HS-27A (cell line): ENCODE results near the gene SPEN.
"Not testable (repeated sequence)": the region's sequence is repeated elsewhere in the genome, so short reads cannot be mapped to it uniquely, and the experiment has no call there.

Experiments
- DNase-seq: peaks from one replicate; pipeline ENCODE4 v3.0.0-alpha.2; 2012; ENCODE audit warnings: low read depth, missing footprints

The SPEN gene

DNA sequence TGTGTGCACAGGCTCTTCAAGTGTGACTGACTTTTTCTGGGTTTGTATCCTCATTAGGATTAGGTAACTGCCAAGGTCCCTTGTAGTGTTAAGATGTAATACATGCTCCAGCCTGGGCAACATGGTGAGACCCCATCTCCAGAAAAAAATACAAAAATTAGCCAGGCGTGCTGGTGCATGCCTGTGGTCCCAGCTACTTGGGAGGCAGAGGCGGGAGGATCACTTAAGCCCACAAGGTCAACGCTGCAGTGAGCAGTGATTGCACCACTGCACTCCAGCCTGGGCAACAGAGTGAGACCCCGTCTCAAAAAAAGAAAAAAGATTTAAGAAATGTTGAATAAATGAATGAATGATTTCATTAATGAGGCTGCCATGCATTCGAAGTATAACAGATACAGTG is 113.3 kb downstream of the SPEN start:
- no peak for DNase-seq

DNA sequence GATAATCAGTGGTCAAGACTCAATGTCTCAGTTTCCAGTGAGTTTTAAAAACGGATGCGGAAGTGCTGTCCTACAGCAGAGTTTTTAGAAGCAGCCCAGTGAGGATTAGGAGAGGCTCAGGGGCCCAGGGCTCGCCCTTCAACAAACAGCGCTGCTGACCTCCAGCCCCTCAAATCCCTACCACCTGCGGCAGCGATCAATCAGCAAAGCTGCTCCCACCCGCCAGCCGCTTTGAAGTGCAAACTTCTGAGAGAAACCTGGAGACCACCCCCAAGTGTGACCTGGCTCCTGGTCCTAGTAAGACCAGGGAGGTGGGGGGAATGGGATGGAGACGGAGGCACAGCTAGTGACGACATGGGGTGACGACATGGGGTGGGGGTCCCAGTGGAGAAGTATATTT is 114.0 kb downstream of the SPEN start:
- no peak for DNase-seq

DNA sequence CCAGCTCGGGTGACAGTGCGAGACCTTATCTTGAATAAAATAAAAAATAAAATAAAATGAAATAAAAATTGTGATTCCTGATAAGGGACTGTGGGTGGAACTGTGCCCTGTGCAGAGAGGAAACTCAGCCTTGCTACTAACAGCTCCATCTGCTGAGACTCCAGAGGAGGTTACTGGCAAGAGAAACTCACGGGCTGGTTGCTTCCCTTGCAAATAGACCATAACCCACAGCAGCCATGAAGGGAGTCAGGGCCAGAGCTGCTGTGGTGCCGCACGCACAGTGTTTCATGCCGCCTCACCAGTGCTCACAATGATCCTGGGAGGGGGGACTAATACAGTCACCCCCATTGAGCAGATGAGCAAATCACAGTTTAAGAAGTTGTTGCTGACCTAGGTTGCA is 114.7 kb downstream of the SPEN start:
- no peak for DNase-seq

DNA sequence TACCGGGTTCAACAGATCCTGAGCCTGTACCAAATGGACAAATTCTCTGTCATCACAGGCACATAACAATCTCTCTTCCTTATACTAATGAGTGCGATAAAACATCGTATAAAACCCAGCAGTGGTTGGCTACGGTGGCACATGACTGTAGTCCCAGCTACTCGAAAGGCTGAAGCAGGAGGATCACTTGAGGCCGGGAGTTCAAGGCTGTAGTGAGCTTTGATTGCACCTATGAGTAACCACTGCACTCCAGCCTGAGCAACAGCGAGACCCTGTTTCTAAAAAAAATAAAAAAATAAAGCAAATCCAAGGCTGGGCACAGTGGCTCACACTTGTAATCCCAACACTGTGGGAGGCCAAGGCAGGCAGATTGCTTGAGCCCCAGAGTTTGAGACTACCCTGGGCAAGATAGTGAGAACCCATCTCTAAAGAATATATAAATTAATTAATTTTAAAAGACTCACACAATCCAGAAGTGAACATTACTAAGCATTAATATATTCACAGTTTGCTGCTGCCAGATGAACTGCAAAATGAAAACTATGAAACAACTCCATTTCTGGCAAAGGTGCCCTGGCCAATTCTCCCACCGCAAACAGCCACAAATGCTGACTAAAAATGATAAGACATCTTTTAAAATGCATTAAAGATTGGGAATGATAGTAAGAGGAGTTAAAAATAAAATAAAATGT is 115.3 kb downstream of the SPEN start:
- DNase-seq, result no peak

DNA sequence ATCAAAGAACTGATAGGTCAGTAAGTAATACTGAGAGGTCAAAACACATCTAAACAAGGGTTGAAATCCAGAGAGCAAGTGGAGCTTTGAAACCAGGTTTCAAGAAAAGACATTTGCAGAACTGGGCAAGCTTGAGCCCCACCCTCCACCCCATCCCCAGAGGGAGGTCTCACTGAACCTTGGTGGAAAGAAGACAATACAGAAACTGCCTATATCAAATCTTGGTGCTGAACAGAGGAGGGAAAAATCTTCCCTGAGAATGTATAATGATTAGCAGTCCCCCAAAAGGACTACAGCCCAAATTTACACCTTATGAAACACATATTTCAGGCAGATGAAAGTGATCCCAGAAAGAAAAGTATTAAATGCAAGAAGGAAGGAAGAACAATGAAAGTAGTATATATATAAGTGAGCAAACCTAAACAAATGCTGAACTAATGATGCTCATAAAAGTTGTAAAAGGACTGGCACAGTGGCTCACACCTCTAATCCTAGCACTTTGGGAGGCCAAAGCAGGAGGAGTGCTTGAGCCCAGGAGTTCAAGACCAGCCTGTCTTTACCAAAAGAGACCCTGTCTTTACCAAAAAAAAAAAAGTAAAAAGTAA is 116.0 kb downstream of the SPEN start:
- no peak for DNase-seq

DNA sequence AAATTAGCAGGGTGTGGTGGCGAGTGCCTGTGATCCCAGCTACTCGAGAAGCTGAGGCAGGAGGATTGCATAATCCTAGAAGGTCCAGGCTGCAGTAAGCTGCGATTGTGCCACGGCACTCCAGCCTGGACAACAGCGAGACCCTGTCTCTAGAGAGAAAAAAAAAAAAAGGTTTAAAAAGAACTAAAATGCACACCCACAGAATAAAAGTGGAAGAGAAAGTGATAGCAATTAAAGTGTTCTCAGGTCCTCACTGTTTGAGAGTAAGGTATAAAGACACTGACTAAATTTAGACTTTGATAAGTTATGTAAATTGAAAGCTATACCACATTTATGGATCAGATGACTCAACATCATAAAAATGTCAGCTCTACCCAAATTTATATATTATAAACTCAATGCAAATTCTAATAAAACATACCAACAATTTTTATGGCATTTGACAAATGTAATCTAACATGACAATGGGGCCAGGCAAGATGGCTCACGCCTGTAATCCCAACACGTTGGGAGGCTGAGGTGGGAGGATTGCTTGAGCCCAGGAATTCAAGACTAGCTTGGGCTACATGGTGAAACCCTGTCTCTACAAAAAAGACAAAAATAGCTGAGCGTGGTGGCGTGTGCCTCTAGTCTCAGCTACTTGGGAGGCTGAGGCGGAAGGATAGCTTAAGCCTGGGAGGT is 116.6 kb downstream of the SPEN start:
- DNase-seq, result no peak

DNA sequence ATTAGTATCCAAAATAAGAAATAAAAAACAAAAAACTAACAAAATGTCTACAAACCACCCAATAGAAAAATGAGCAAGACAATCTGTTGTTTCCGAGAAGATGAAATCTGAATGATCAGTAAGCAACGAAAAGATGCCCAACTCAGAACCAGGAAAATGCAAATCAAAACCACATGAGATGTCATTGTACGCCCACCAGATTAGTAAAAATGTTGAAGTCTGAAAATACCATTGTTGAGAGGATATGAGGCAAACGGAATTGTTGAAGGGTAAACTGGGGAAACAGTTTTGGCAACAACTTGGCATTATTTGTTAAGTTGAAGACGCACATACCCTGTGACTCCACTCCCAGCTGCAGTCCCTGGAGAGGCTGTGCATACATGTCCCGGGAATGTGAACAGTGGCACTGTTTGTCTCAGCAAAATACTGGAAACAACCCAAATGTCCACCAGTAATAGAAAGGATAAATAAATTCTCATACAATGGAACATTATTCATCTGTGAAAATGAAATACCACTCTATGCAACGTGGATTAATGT is 117.8 kb downstream of the SPEN start:
- DNase-seq, result no peak

DNA sequence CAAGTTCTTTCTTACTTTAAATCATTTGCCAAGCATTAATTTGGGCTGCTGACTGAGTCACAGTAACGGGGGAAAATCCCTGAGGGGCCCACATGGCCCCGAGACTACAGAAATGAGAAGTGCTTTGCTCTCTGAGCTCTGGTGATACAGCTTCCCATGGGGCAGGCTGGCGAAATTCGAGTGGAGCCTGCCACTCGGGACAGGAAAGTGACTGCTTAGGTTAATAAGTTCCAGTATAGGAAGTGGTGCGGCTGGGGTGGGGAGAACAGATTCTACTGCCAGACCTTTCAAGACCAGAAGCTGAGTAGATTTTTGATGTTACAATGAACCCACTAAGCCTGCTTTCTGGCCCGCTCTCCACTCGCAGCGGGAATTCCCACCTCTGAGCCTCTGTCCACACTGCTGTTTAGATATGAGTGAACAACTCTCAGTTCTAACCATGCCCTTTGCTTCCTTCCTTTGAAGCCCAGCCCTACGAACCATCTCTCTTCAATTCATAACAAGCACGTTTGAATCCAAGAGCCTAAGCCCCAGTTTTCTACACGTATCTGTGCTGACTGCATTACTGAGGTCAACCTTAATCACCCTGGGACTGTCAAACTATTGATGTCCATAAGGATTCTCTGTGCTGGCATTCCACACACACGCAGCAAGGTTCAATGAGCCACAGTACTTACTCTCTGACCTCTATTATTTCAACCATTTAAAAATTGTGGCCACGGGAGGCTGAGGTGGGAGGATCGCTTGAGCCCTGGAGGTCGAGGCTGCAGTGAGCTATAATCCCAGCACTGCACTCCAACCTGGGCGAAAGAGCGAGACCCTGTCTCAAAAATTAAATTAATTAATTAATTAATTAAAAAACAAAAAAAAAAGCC is 118.8 kb downstream of the SPEN start:
- DNase-seq, result no peak

DNA sequence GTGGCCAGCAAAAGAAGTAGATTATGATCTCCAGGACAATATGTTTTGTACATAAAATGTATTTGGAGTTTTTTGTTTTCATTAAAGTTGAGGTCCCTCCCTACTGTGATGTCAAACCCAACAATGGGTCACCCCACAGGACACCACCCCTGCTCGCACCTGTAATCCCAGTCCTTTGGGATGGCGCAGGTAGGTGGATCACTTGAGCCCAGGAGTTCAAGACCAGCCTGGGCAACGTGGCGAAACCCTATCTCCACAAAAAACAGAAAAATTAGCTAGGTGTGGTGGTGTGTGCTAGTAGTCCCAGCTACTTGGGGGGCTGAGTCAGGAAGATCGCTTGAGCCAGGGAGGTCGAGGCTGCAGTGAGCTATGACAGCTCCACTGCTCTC is 119.4 kb downstream of the SPEN start:
- no peak for DNase-seq

DNA sequence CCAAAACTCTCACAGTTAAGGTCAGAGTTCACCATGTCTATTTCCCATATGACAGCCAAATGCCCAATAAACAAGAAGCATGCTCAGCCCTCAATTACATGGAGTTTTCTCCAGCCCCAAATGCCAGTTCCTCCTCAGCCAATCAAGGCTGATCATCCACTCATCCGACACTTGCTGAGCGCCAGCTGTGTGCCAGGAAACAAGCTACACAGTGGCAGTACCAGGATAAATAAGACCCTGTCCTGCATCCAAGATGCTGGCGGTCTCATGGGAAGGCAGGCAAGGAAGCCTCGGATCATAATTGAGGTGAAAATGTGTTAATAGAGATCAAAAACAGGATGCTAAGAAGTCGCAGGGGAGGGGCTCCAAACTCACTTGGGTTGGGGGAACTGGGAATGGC is 120.7 kb downstream of the SPEN start:
- no peak for DNase-seq

DNA sequence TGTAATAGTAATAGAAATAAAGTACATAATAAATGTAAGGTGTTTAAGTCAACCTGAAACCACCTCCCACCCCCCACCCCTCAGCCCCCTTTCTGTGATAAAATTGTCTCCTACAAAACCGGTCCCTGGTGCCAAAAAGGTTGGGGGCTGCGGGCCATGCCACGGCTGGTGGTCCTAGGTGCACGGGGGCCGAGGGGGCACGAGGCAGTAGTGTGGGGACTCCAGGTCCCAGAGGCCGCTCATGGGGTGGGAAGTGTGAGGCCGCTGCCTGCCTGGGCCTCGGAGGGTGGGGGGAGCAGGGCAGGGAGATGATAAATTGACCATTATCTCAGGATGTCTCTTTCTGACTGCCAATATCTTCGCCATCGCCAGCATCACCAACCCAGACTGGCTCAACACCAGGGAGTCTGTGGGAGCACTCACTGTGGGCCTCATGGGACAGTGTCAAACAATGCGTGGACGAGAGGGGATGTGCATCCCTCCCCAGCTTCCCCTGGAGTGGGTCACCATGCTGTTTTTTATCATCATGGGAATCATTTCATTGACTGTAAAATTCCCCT is 121.9 kb downstream of the SPEN start:
- DNase-seq, result no peak

DNA sequence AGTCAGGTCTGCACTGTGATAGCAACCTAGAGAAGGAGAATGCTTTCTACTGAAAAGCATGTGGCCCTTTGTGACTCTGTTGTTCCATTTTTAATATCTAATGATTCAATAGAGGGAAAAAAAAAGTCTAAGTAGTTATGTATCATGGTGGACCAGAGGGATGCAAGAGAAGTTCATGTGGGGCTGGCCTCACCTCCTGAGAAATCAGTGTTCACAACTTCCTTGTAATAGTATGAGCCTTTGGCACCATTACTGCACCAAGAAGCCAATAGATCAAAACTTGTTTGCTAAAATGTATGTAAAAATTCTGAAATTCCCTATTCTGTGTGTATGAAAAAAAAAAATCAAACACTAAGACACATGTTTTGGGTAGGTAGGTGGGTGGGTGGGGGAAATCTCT is 123.4 kb downstream of the SPEN start:
- no peak for DNase-seq

DNA sequence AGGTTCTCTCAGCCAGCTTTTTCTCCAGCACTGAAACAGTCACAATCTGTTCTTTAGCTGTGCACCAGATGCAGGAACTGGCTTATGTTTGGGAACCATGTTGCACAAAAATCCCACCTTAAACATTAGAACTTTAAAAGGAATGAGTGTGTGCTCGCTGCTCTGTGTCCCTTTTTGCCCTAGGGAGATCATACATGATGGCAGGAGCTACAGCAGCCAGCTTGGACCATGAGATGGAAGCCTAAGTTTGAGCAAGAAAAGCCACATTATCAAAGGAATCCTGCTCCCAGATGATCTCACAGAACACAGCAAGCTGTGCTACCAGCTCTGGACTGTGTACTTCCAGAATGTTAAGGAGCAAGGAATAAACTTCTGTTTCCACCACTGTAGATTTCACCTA is 124.9 kb downstream of the SPEN start:
- no peak for DNase-seq

DNA sequence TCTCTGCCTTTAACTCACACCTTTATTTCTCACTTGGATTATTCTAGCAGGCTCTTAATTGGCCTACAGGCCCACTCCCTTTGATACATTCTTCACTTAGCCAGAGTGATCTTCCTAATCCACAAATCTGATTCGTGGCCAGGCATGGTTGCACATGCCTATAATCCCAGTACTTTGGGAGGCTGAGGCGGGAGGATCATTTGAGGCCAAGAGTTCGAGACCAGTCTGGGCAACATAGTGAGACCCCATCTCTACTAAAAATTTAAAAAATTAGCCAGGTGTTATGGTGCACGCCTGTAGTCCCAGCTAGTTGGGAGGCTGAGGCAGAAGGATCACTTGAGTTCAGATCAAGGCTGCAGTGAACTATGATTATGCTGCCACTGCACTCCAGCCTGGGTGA is 126.3 kb downstream of the SPEN start:
- DNase-seq, result no peak

DNA sequence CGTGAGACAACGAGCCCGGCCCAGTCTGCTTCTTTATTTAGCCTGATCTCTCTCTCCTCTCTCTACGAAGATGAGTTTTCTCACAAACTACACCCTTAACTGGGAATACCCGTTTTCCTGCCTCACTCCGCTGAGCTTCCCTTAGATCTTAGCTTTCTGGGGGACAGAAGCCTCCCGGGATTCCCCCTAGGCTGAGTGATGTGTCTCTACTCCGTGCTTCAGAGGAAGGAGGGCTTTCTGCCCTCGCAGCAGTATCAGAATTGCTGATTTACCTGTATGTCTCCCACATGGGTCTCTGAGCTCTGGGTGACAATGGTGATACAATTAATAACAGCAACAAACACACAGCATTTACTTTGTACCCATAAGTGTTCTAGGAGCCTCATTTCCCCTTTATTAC is 127.3 kb downstream of the SPEN start:
- DNase-seq, result no peak

DNA sequence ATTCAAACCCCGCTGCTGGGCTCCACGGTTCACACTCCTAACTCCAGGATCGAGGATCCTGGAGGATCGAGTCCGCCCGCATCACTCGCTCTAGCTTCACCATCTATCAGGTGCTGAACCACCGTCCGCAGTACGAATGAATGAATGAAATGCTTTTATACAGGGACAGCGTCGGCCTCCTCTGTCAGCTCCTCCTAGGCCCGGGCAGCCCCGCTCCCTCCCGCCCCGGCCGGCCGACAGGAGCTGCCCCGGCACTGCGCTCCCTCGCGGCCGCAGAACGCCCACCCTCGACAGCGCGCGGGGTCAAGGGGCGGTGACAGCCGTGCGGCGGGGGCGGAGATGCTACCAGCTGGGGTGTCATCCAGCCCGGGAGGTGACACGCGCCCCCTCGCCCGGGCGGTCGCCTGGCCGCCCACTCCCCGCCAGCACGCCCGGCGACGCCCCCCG is 127.9 kb downstream of the SPEN start:
- no peak for DNase-seq

DNA sequence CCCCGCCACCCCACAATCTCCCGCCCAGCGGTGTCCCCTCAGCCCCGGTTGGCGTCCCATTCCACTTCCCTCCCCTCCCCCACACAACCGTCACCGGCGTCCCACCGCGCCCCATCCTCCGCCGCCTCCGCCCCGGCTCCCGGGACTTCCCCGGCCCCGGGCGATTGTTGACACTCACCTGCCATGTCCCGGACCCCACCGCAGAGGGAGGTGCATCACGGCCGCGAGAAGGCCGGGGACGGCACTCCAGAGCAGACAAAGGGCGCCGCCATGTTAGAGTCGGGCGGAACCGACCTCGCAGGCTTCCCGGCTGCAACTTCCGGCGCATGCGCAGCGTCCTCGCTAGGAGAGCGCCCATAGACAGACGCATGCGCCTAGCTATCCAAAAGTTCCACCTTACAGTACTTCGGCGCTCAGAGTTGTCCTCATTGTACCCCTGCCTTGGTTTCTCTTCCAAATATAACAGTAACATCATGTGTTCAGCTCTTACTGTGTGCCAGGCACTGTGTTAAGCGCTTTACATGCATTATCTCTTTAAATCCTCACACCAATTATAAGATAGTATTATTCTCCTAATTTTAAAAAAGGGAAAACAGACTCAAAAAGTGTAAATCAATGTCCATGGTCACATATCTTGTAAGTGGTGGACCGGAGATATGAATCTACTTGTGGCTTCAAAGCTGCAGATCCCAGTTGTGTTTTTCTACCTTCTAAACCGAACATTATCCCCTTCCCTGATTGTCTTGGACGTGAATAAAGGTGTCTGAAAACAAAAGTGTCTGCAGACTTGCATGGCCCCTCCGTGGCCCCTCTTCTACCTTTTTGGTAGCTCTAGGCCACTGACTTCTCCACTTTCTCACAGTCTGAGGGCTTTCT is 128.5 kb downstream of the SPEN start, which contains the start of gene ZBTB17:
Gene ZBTB17, minus strand, starts transcription at position 297 of the 876 bp plus-strand sequence. CDS start 27,606 bp downstream, outside the sequence.
- peak; percentile 84 for DNase-seq

DNA sequence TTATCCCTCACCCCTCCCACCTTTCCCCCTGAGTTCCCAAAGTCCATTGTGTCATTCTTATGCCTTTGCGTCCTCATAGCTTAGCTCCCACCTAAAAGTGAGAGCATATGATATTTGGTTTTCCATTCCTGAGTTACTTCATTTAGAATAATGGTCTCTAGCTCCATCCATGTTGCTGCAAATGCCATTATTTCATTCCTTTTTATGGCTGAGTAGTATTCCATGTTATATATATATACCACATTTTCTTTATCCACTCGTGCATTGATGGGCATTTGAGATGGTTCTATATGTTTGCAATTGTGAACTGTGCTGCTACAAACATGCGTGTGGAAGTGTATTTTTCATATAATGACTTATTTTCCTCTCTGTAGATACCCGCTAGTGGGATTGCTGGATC is 130.4 kb downstream of the SPEN start:
- not testable (repeated sequence) for DNase-seq

DNA sequence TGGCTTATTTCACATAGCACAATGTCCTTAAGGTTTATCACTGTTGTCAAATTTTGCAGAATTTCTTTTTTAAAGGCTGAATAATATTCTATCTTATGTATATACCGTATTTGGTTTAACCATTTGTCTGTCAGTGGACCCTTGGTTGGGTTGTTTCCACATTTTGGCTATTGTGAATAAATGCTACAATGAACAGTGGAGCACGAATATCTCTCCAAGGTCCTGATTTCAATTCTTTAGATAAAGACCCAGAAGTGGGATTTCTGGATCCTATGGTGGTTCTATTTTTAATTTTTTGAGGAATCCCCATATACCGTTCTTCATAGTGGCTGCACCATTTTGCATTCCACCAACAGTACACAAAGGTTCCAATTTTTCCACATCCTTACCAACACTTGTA is 134.2 kb downstream of the SPEN start:
- no peak for DNase-seq

DNA sequence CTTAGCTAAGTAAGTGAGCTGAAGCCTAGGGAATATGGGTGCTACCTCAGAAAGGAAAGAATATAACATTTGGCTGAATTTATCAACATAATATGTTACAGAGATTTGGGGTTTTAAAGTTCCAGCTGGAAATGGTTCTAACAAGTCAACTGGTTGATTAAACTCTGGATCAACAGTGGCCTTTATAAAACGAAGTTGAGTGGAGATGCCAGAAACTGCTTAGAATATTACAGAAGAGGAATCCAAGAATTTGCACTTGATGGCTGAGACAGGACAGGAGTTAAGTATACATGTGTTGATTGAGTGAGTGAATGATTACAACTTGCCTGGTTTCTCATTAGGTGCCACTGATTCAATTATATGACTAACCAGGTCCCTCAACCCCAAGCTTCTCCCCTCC is 135.8 kb downstream of the SPEN start:
- DNase-seq, result no peak
